ENCODE measurements around the gene SEL1L3.

SEL1L3 gene

GRCh38 chr4:25817059-25817681, 45.6 kb downstream of the SEL1L3 start:
- DNase-seq (ENCODE audit: low read depth): no peak

GRCh38 chr4:25816591-25817058, 46.2 kb downstream of the SEL1L3 start:
- no peak for DNase-seq (ENCODE audit: low read depth)

DNA sequence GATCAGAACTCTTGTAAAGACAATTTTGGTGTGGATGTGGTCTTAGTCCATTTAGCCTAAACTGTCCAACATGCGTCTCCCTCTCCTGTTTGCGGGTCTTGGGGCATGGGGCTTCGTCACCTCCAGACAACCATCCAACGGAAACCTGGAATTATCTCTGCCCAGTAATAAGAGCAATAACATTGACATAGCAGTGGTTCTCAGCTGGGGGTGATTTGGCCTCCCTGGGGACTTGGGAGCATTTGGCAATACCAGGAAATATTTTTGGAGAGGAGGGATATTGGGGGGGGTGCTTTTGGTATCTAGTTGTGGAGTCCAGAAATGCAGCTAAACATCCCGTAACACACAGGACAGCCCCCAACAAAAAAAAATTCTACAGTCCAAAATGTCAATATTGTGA, 47.2 kb downstream of the SEL1L3 start:
- DNase-seq (ENCODE audit: low read depth): no peak

GRCh38 chr4:25814301-25815136, 48.3 kb downstream of the SEL1L3 start:
- no peak for DNase-seq (ENCODE audit: low read depth)

DNA sequence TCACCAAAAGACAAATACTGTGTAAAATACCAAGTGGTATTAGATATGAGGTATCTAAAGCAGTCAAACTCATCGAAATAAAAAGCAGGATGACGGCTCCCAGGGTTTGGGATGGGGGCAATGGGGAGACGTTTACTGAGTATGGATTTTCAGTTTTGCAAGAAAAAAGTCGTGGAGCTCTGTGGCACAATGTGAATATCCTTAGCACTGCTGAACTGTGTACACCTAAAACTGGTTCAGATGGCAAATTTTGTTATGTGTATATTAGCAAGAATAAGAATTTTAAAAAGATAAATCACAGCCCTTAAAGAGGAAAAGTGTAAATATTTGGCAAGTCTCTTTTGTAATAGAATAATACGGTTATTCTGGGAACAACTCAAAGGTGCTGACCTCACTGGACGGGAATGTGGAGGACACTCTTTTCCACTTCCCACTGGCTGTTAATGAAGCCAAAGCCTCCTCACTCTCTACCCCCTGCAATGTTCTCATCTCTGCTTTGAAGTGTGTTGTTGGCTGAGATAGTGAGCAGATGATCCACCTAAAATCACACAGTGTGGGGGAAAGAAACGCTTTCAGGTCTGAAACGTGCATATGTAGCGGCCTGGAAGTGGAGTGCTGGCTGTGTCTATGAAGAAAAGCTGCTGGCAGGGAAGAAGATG, 49.2 kb downstream of the SEL1L3 start:
- DNase-seq (ENCODE audit: low read depth): no peak

- no peak for DNase-seq (ENCODE audit: low read depth)
These were observed 50.9 kb downstream of the SEL1L3 start for GRCh38 chr4:25811841-25812240.

- no peak for DNase-seq (ENCODE audit: low read depth)
These were observed 51.5 kb downstream of the SEL1L3 start for GRCh38 chr4:25811374-25811690.

- DNase-seq (ENCODE audit: low read depth): no peak
These were observed 52.1 kb downstream of the SEL1L3 start for GRCh38 chr4:25810461-25811373.

DNA sequence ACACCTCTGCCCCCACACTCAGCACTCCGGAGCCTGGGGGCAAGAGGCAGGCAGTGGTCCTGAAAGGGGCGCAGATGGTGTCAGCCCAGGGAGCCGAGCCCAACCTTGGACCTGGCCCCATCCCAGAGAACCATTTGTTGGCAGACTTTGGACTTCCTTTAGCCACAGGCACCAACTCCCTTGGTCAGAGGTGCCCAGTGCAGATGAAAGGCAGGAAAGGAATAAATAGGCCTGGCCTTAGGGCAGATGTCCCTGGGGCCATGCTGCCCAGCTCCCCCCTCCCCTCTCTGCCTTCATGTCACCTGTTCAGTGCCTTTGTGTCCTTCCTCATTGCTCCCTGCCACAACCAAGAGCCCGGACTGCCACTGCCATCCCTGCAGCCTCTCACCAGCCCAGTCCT, 52.8 kb downstream of the SEL1L3 start:
- no peak for DNase-seq (ENCODE audit: low read depth)

DNA sequence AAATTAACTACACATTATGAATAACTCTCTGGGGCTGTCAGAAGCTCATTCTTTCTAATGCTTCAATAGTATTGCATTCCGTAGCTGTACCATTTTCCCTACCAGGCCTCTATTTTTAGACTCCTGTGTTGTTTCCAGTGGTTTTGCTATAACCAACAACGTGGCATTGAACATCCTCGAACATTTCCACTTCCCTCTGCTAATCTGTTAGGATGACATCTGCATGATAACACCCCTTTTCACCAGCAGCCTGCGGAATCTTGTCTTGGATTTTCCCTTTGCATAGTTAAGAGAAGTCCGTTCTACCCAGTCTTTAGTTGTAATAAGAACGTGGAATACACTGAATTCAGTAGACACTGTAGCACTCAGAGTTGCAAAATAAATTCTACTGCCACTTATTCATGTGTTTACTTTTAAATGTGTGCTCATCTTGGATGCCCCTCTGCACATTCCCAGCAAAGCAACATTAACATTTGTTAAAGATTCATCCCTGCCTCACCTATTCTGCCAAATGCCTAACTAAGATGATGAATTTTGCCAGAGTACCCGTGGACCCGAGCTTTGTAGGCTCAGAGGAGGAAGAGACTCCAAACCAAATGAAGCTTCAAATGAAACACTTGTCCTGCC, 55.6 kb downstream of the SEL1L3 start:
- no peak for DNase-seq (ENCODE audit: low read depth)

GRCh38 chr4:25805255-25805860, 57.4 kb downstream of the SEL1L3 start:
- DNase-seq (ENCODE audit: low read depth): no peak

DNA sequence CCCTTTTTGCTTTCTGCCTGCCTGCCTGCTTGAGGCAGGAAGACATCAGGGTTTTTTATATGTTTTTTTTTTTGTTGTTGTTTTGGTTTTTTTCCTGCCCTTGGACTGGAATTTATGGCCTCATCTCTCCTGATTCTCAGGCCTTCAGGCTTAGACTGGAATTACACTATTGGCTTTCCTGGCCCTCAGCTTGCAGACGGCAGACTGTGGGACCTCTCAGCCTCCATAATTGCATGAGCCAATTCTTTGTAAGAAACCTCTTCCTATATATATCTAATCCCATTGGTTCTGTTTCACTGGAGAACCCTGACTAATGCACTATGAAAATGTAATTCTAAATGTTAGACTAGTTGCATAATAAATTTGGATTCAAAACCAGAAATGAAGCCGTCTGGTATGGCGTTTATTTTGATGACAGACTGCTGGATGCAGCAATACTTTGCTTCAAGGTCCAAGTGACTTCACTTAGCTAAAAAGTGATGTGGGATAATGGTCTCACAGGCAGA, 59.0 kb downstream of the SEL1L3 start:
- no peak for DNase-seq (ENCODE audit: low read depth)

- DNase-seq (ENCODE audit: low read depth): no peak
These were observed 61.2 kb downstream of the SEL1L3 start for GRCh38 chr4:25801594-25801993.

GRCh38 chr4:25800245-25800644, 62.5 kb downstream of the SEL1L3 start:
- no peak for DNase-seq (ENCODE audit: low read depth)

GRCh38 chr4:25799522-25799921, 63.3 kb downstream of the SEL1L3 start:
- DNase-seq (ENCODE audit: low read depth): no peak

- DNase-seq (ENCODE audit: low read depth): no peak
These were observed 65.7 kb downstream of the SEL1L3 start for GRCh38 chr4:25797136-25797535.

DNA sequence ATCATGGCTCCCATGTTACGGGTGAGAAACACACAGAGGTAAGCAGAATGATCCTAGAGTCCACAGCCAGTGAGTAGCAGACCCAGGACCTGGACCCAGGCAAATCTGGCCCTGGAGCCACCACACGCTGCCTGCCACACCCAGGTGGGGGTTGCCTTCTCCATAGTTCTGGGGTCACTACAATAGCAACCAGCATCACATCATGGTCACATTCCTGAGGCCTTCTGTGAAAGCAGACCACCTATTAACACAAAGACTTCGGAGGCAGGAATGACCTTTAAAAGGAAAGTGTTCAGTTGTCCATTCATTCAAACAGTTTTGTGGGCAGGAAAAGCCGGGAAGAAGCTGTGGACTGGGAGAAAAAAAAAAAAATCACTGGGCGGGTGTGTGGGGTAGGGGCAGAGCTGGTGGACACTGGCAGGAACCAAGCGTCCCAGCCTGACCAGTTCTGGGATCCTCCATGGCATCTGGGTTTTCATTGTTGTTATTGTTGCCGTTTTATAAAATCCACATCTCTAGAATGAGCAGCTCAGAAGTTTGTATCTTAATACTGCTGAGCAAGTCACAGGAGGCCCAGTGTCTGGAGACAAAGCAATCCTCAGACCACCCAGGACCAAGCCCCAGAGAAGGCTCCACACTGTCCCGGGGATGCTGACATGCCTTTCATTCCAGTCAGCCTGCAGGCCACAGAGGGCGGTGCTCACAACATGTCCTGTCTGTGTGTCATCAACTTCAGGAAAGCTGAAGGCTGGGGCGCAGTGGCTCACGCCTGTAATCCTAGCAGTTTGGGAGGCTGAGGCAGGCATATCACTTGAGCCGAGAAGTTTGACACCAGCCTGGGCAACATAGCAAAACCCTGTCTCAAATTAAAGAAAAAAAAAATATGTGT, 67.0 kb downstream of the SEL1L3 start:
- no peak for DNase-seq (ENCODE audit: low read depth)

GRCh38 chr4:25795091-25795490, 67.7 kb downstream of the SEL1L3 start:
- DNase-seq (ENCODE audit: low read depth): no peak

DNA sequence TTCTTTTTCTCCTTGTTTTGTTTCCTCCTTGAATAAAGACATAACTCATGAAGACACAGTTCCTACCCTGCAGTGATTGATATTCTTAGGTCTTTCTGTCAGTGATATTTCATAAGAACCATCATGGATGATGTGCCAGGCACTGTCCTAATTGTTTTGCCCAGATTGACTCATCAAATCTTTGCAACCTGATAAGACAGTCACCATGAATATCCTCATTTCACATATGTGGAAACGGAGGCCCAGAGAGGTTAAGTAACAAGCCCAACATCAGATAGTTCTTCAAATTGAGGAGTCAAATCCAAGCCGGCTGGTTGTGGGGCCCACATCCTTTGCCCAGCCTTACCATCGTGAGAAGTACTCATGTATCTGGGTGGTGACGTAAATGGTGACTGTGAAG, 69.9 kb downstream of the SEL1L3 start:
- no peak for DNase-seq (ENCODE audit: low read depth)

Measured in T follicular helper cell (primary cell).